ENCODE data around the gene FCGBP.

FCGBP gene

DNA sequence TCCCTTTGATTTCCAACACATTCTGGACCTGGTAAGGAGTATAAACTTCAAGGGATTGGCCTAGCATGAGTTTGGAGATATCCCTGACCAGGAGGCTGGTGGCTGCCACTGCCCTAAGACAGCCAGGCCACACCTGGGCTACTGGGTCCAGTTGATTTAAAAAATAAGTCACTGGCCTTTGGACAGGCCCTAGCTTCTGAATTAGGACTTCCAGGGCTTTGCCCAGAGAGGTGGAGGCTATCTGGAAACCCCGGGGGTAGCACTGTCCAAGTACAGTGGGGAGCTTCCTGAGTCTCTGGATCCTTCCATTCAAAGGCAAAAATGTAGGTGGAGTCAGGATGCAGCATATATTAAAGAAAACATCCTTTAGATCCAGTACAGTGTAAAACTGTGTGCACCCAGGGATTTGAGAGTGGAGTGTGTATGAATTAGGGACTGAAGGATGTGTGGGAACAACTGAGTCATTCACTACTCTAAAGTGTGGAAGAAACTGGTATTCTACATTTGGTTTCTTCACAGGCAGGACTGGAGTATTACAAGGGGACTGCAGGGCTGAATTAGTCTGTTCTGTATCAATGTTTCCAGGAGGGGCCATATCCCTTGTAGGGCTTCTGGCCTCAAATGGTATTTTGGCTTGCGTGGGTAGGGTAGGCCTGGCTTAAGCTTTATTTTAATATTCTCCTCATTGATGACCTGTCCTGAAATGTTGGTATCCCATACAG is 14.8 kb upstream of the FCGBP start:
- no peaks in the 10 kb centered on the region for H3K36me3 ChIP-seq (ENCODE audit: control insufficient read depth, insufficient read depth, low read length)
- H3K27me3 ChIP-seq (ENCODE audit: control insufficient read depth, insufficient read depth, low read length, poor library complexity, severe bottlenecking) = no peaks in the 10 kb centered on the region
- no peaks in the 10 kb centered on the region for H3K9me3 ChIP-seq (ENCODE audit: control insufficient read depth, low read length)
- no peak overlapping the region for H3K27ac ChIP-seq (ENCODE audit: insufficient read depth, low read depth, low read length, poor library complexity, severe bottlenecking)
- 90 to 94% methylated on average over 2 of the region's 2 CpGs for WGBS, 2 experiments
- no peaks in the 10 kb centered on the region for H3K4me1 ChIP-seq (ENCODE audit: control insufficient read depth, insufficient read depth, low read length)
- no peak overlapping the region for H3K4me3 ChIP-seq (ENCODE audit: insufficient read depth, low read depth, low read length)

DNA sequence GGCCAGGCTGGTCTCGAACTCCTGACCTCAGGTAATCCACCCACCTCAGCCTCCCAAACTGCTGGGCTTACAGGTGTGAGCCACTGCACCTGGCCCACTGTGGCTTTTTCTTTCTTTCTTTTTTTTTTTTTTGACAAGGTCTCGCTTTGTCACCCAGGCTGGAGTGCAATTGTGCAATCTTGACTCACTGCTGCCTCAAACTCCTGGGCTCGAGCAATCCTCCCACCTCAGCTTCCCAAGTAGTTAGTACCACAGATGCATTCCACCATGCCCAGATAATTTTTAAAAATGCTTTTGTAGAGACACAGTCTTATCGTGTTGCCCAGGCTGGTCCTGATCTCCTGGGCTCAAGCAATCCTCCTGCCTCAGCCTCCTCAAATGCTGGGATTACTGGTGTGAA is 12.1 kb upstream of the FCGBP start:
- Histone ChIP-seq H3K36me3 (ENCODE audit: control insufficient read depth, insufficient read depth, low read length) (no peaks in the 10 kb centered on the region), H3K9me3 (ENCODE audit: control insufficient read depth, low read length) (no peaks in the 10 kb centered on the region), H3K27ac (ENCODE audit: insufficient read depth, low read depth, low read length, poor library complexity, severe bottlenecking) (no peak overlapping the region), H3K4me3 (ENCODE audit: insufficient read depth, low read depth, low read length) (no peak overlapping the region), H3K27me3 (ENCODE audit: control insufficient read depth, insufficient read depth, low read length, poor library complexity, severe bottlenecking) (no peaks in the 10 kb centered on the region), H3K4me1 (ENCODE audit: control insufficient read depth, insufficient read depth, low read length) (peaks cover 8% of the 10 kb centered on the region)
- WGBS, 2 experiments = 87 to 92% methylated on average over 4 of the region's 4 CpGs

GRCh38 chr19:39943586-39943985 is 9.2 kb upstream of the FCGBP start:
- Histone ChIP-seq H3K4me3 (ENCODE audit: insufficient read depth, low read depth, low read length) (no peak overlapping the region), H3K27me3 (ENCODE audit: control insufficient read depth, insufficient read depth, low read length, poor library complexity, severe bottlenecking) (no peaks in the 10 kb centered on the region), H3K36me3 (ENCODE audit: control insufficient read depth, insufficient read depth, low read length) (no peaks in the 10 kb centered on the region), H3K9me3 (ENCODE audit: control insufficient read depth, low read length) (no peaks in the 10 kb centered on the region), H3K27ac (ENCODE audit: insufficient read depth, low read depth, low read length, poor library complexity, severe bottlenecking) (no peak overlapping the region), H3K4me1 (ENCODE audit: control insufficient read depth, insufficient read depth, low read length) (peaks cover 8% of the 10 kb centered on the region)
- WGBS, 2 experiments = 96% methylated on average over 7 of the region's 7 CpGs

- Histone ChIP-seq H3K27ac (ENCODE audit: insufficient read depth, low read depth, low read length, poor library complexity, severe bottlenecking) (peak overlapping the region; percentile 17), H3K4me3 (ENCODE audit: insufficient read depth, low read depth, low read length) (no peak overlapping the region), H3K27me3 (ENCODE audit: control insufficient read depth, insufficient read depth, low read length, poor library complexity, severe bottlenecking) (no peaks in the 10 kb centered on the region), H3K9me3 (ENCODE audit: control insufficient read depth, low read length) (no peaks in the 10 kb centered on the region), H3K4me1 (ENCODE audit: control insufficient read depth, insufficient read depth, low read length) (peaks cover 8% of the 10 kb centered on the region), H3K36me3 (ENCODE audit: control insufficient read depth, insufficient read depth, low read length) (no peaks in the 10 kb centered on the region)
- 74 to 77% methylated on average over 3 to 4 of the region's 4 CpGs for WGBS, 2 experiments
Observed at GRCh38 chr19:39942366-39942730, 7.9 kb upstream of the FCGBP start.

DNA sequence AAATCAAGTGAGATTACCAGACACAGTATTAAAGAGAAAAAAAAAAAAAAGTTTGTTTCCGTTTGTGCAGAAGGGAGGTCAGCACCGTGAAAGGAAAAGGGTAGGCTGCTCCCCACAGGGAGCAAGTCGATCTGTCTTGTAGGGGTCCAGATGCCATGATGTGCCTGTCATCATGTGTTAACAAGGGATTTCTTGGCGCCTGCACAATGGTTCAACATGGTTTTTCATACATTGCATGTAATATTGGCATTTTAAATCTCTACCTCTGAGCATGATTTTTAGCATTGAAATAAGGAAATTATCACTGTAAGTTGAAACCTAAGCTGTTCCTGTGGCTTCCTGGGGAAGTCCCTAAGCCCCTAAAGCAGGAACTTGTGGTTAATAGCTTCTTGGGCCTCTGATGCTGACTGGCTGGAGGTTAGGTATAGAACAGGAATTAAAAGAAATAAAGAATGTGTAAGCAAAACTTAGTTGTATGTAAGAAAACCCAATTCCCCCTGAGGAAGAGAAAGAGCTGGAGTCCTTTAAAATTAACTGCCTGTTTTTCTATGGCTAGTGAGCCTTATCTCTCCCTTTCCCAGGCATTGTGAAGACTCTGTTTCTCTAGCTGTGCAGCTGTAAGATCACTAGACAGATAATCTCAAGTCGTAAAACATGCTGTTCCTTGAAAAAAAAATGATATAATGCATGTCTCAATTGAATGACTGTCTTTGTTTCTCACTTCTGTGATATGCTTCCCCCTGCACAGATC is 7.4 kb upstream of the FCGBP start:
- H3K27ac ChIP-seq (ENCODE audit: insufficient read depth, low read depth, low read length, poor library complexity, severe bottlenecking) = peak overlapping the region; percentile 17
- no peaks in the 10 kb centered on the region for H3K9me3 ChIP-seq (ENCODE audit: control insufficient read depth, low read length)
- H3K36me3 ChIP-seq (ENCODE audit: control insufficient read depth, insufficient read depth, low read length) = no peaks in the 10 kb centered on the region
- peaks cover 8% of the 10 kb centered on the region for H3K4me1 ChIP-seq (ENCODE audit: control insufficient read depth, insufficient read depth, low read length)
- no peak overlapping the region for H3K4me3 ChIP-seq (ENCODE audit: insufficient read depth, low read depth, low read length)
- H3K27me3 ChIP-seq (ENCODE audit: control insufficient read depth, insufficient read depth, low read length, poor library complexity, severe bottlenecking) = no peaks in the 10 kb centered on the region
- 45 to 56% methylated on average over 5 of the region's 5 CpGs for WGBS, 2 experiments

DNA sequence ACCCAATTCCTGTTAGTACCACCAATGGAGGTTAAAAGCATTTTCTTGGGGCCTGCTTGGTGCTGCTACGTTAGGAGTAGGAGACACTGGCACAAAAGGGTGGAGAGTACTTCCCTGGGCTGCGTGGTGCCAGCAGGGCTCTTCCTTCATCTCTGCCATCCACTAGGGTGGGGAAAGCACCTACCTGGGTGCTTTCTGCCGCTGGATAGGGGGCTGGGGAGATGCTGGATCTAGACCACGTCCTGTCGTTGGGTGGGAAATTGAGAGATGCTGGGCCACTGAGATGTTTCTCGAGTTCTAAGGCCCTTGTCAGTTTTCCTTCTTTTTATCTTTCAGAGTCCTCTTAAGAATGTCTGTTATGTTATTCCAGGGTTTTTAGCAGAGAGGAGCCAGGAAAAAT is 6.7 kb upstream of the FCGBP start:
- Histone ChIP-seq H3K27me3 (ENCODE audit: control insufficient read depth, insufficient read depth, low read length, poor library complexity, severe bottlenecking) (no peaks in the 10 kb centered on the region), H3K4me1 (ENCODE audit: control insufficient read depth, insufficient read depth, low read length) (peaks cover 8% of the 10 kb centered on the region), H3K9me3 (ENCODE audit: control insufficient read depth, low read length) (no peaks in the 10 kb centered on the region), H3K27ac (ENCODE audit: insufficient read depth, low read depth, low read length, poor library complexity, severe bottlenecking) (no peak overlapping the region), H3K4me3 (ENCODE audit: insufficient read depth, low read depth, low read length) (no peak overlapping the region), H3K36me3 (ENCODE audit: control insufficient read depth, insufficient read depth, low read length) (no peaks in the 10 kb centered on the region)
- WGBS, 2 experiments = 81 to 93% methylated on average over 6 of the region's 6 CpGs

GRCh38 chr19:39940221-39940833 is 5.9 kb upstream of the FCGBP start:
- no peaks in the 10 kb centered on the region for H3K9me3 ChIP-seq (ENCODE audit: control insufficient read depth, low read length)
- H3K27me3 ChIP-seq (ENCODE audit: control insufficient read depth, insufficient read depth, low read length, poor library complexity, severe bottlenecking) = no peaks in the 10 kb centered on the region
- no peak overlapping the region for H3K4me3 ChIP-seq (ENCODE audit: insufficient read depth, low read depth, low read length)
- WGBS, 2 experiments = 86 to 100% methylated on average over 1 of the region's 1 CpG
- no peak overlapping the region for H3K27ac ChIP-seq (ENCODE audit: insufficient read depth, low read depth, low read length, poor library complexity, severe bottlenecking)
- peaks cover 8% of the 10 kb centered on the region for H3K4me1 ChIP-seq (ENCODE audit: control insufficient read depth, insufficient read depth, low read length)
- H3K36me3 ChIP-seq (ENCODE audit: control insufficient read depth, insufficient read depth, low read length) = no peaks in the 10 kb centered on the region

GRCh38 chr19:39939556-39939955 is 5.1 kb upstream of the FCGBP start:
- H3K27me3 ChIP-seq (ENCODE audit: control insufficient read depth, insufficient read depth, low read length, poor library complexity, severe bottlenecking) = no peaks in the 10 kb centered on the region
- no peaks in the 10 kb centered on the region for H3K36me3 ChIP-seq (ENCODE audit: control insufficient read depth, insufficient read depth, low read length)
- H3K4me1 ChIP-seq (ENCODE audit: control insufficient read depth, insufficient read depth, low read length) = peaks cover 8% of the 10 kb centered on the region
- H3K27ac ChIP-seq (ENCODE audit: insufficient read depth, low read depth, low read length, poor library complexity, severe bottlenecking) = no peak overlapping the region
- no peak overlapping the region for H3K4me3 ChIP-seq (ENCODE audit: insufficient read depth, low read depth, low read length)
- WGBS, 2 experiments = 91 to 93% methylated on average over 6 of the region's 6 CpGs
- no peaks in the 10 kb centered on the region for H3K9me3 ChIP-seq (ENCODE audit: control insufficient read depth, low read length)

DNA sequence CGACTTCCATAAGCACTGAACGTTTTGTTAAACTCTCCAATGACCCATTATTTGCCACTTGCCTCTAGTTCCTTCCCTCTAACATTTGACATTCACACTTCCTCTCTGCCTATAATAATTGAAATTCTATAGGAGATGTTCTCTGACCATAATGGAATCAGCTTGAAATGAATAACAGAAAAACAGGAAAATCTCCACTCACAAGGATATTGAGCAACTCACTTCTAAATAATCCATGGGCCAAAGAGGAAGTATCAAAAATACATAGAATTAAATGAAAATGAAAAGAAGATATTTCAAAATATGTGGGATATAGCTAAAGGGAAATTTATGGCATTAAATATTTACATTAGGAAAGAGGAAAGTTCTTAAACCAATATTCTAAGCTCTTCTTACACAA is 3.4 kb upstream of the FCGBP start:
- WGBS, 2 experiments = 86 to 91% methylated on average over 2 of the region's 2 CpGs
- no peaks in the 10 kb centered on the region for H3K36me3 ChIP-seq (ENCODE audit: control insufficient read depth, insufficient read depth, low read length)
- H3K4me1 ChIP-seq (ENCODE audit: control insufficient read depth, insufficient read depth, low read length) = peaks cover 8% of the 10 kb centered on the region
- no peak overlapping the region for H3K27ac ChIP-seq (ENCODE audit: insufficient read depth, low read depth, low read length, poor library complexity, severe bottlenecking)
- no peaks in the 10 kb centered on the region for H3K27me3 ChIP-seq (ENCODE audit: control insufficient read depth, insufficient read depth, low read length, poor library complexity, severe bottlenecking)
- H3K9me3 ChIP-seq (ENCODE audit: control insufficient read depth, low read length) = no peaks in the 10 kb centered on the region
- no peak overlapping the region for H3K4me3 ChIP-seq (ENCODE audit: insufficient read depth, low read depth, low read length)

- Histone ChIP-seq H3K4me3 (ENCODE audit: insufficient read depth, low read depth, low read length) (no peak overlapping the region), H3K4me1 (ENCODE audit: control insufficient read depth, insufficient read depth, low read length) (peaks cover 5% of the 10 kb centered on the region), H3K36me3 (ENCODE audit: control insufficient read depth, insufficient read depth, low read length) (no peaks in the 10 kb centered on the region), H3K27me3 (ENCODE audit: control insufficient read depth, insufficient read depth, low read length, poor library complexity, severe bottlenecking) (no peaks in the 10 kb centered on the region), H3K27ac (ENCODE audit: insufficient read depth, low read depth, low read length, poor library complexity, severe bottlenecking) (no peak overlapping the region), H3K9me3 (ENCODE audit: control insufficient read depth, low read length) (no peaks in the 10 kb centered on the region)
- WGBS, 2 experiments = 95% methylated on average over 5 of the region's 5 CpGs
Observed at GRCh38 chr19:39937094-39937720, 2.8 kb upstream of the FCGBP start.
